SU-DHL-6 (cell line): ENCODE data around the gene ATP9A.
"Not testable (repeated sequence)": the region's sequence is repeated elsewhere in the genome, so short reads cannot be mapped to it uniquely, and the experiment has no call there.

Source experiments
- H2AFZ ChIP-seq: fragments of 200-600 bp; sonication (generic); 2 replicates; pipeline ENCODE4 v1.6.1; 2014; ENCODE audit warnings: low read depth, mild to moderate bottlenecking, moderate library complexity, mixed read lengths, antibody characterized with exemption, low read length; ENCODE audit not compliant: severe bottlenecking
- H3F3A ChIP-seq: fragments of 200-600 bp; shearing (Covaris generic); 2 replicates; pipeline ENCODE4 v1.6.0; 2016; ENCODE audit warnings: antibody characterized with exemption, mild to moderate bottlenecking; ENCODE audit not compliant: insufficient read depth
- H3K27ac ChIP-seq: fragments of 200-600 bp; sonication (generic); 2 replicates; pipeline ENCODE4 v1.5.1; 2016; ENCODE audit warnings: low read depth, mild to moderate bottlenecking, low read length, moderate library complexity, mixed read lengths
- H3K27me3 ChIP-seq: fragments of 200-600 bp; sonication (generic), shearing (Covaris generic); 2 replicates; pipeline ENCODE4 v1.6.0; 2014; ENCODE audit warnings: mild to moderate bottlenecking, low read length
- H3K36me3 ChIP-seq: fragments of 200-600 bp; sonication (generic); 2 replicates; pipeline ENCODE4 v1.6.1; 2014; ENCODE audit warnings: mild to moderate bottlenecking, low read length, mixed read lengths
- H3K4me2 ChIP-seq: fragments of 300-600, 200-600 bp; shearing (Covaris generic), sonication (generic); 2 replicates; pipeline ENCODE4 v1.6.0; 2014; ENCODE audit warnings: low read length, low read depth, mild to moderate bottlenecking; ENCODE audit not compliant: poor library complexity, severe bottlenecking
- H3K4me3 ChIP-seq: fragments of 200-600 bp; sonication (generic); 2 replicates; pipeline ENCODE4 v1.5.1; 2014; ENCODE audit warnings: antibody characterized with exemption, low read length, mild to moderate bottlenecking, mixed read lengths; ENCODE audit not compliant: insufficient read depth, poor library complexity, severe bottlenecking
- H3K79me2 ChIP-seq: fragments of 200-600 bp; sonication (generic); 2 replicates; pipeline ENCODE4 v1.6.1; 2014; ENCODE audit warnings: mild to moderate bottlenecking, low read length, moderate library complexity; ENCODE audit not compliant: insufficient read depth
- H3K9ac ChIP-seq: fragments of 200-600 bp; sonication (generic); 2 replicates; pipeline ENCODE4 v1.7.0; 2014; ENCODE audit warnings: mild to moderate bottlenecking, low read length
- H3K9me2 ChIP-seq: fragments of 200-600 bp; sonication (generic); replicated peaks from 2 replicates; pipeline ENCODE4 v1.6.1; 2014; ENCODE audit warnings: low read length; ENCODE audit not compliant: insufficient read depth
- H3K9me3 ChIP-seq: fragments of 200-600 bp; sonication (generic); 2 replicates; pipeline ENCODE4 v1.6.1; 2014; ENCODE audit warnings: low read length, mixed read lengths; ENCODE audit not compliant: insufficient read depth
- H4K20me1 ChIP-seq: fragments of 200-600 bp; sonication (generic); 2 replicates; pipeline ENCODE4 v1.6.1; 2014; ENCODE audit warnings: low read depth, mild to moderate bottlenecking, antibody characterized with exemption, low read length, moderate library complexity, mixed read lengths
- CTCF ChIP-seq: fragments of 200-600 bp; sonication (generic); IDR thresholded peaks from one replicate; pipeline ENCODE4 v1.5.1; 2017; ENCODE audit warnings: antibody characterized with exemption, mild to moderate bottlenecking, low read length, moderate library complexity; ENCODE audit not compliant: insufficient read depth, poor library complexity, severe bottlenecking
- EZH2phosphoT487 ChIP-seq: fragments of 200-600 bp; sonication (generic), shearing (Covaris generic); conservative IDR thresholded peaks from 2 replicates; pipeline ENCODE4 v1.6.1; 2018; ENCODE audit warnings: mild to moderate bottlenecking, antibody characterized with exemption, low read length, moderate library complexity, mixed read lengths

ATP9A gene

GRCh38 chr20:51656726-51657260, 111.4 kb downstream of the ATP9A start:
- Histone ChIP-seq H3F3A (no peaks in the 10 kb centered on the region), H3K9me2 (no peaks in the 10 kb centered on the region), H3K79me2 (no peaks in the 10 kb centered on the region), H3K27ac (no peak overlapping the region), H3K27me3 (no peaks in the 10 kb centered on the region), H2AFZ (no peak overlapping the region), H3K9ac (no peak overlapping the region), H3K36me3 (no peaks in the 10 kb centered on the region), H4K20me1 (no peaks in the 10 kb centered on the region), H3K9me3 (no peaks in the 10 kb centered on the region), H3K4me2 (no peak overlapping the region), H3K4me3 (no peak overlapping the region)
- TF ChIP-seq CTCF, result no peak
- no peak for TF ChIP-seq EZH2phosphoT487

GRCh38 chr20:51656089-51656488, 112.1 kb downstream of the ATP9A start:
- not testable (repeated sequence) for H3K27ac ChIP-seq, H3K79me2 ChIP-seq, H3K27me3 ChIP-seq, H3F3A ChIP-seq, H3K9ac ChIP-seq, H3K9me3 ChIP-seq, H3K36me3 ChIP-seq, H2AFZ ChIP-seq, H4K20me1 ChIP-seq, H3K4me3 ChIP-seq, H3K4me2 ChIP-seq, H3K9me2 ChIP-seq

- no peak overlapping the region for H3K27ac ChIP-seq
- TF ChIP-seq EZH2phosphoT487, result no peak
- no peak for TF ChIP-seq CTCF
- H4K20me1 ChIP-seq, result no peaks in the 10 kb centered on the region
- H3K9me3 ChIP-seq, result no peaks in the 10 kb centered on the region
- no peaks in the 10 kb centered on the region for H3F3A ChIP-seq
- no peaks in the 10 kb centered on the region for H3K36me3 ChIP-seq
- H3K9ac ChIP-seq, result no peak overlapping the region
- no peak overlapping the region for H3K4me3 ChIP-seq
- no peaks in the 10 kb centered on the region for H3K27me3 ChIP-seq
- no peaks in the 10 kb centered on the region for H3K9me2 ChIP-seq
- no peak overlapping the region for H3K4me2 ChIP-seq
- no peak overlapping the region for H2AFZ ChIP-seq
- H3K79me2 ChIP-seq, result no peaks in the 10 kb centered on the region
Observed at GRCh38 chr20:51654495-51654894, 113.7 kb downstream of the ATP9A start.

GRCh38 chr20:51654060-51654459, 114.1 kb downstream of the ATP9A start:
- Histone ChIP-seq H3K4me3 (no peak overlapping the region), H2AFZ (no peak overlapping the region), H3K9me3 (no peaks in the 10 kb centered on the region), H3K9me2 (no peaks in the 10 kb centered on the region), H3K79me2 (no peaks in the 10 kb centered on the region), H3F3A (no peaks in the 10 kb centered on the region), H3K4me2 (no peak overlapping the region), H3K36me3 (no peaks in the 10 kb centered on the region), H3K27ac (no peak overlapping the region), H3K27me3 (no peaks in the 10 kb centered on the region), H3K9ac (no peak overlapping the region), H4K20me1 (no peaks in the 10 kb centered on the region)
- TF ChIP-seq EZH2phosphoT487, result no peak
- no peak for TF ChIP-seq CTCF
